Hematopoietic multipotent progenitor cell treated with erythropoietin and hydrocortisone succinate and interleukin-3 and kit ligand, for 8 days (in vitro differentiated cells): ENCODE data around the gene GATD1.

Source experiments
- DNase-seq: peaks from one replicate; pipeline ENCODE4 v3.0.0-alpha.2; 2015

GATD1 gene

DNA sequence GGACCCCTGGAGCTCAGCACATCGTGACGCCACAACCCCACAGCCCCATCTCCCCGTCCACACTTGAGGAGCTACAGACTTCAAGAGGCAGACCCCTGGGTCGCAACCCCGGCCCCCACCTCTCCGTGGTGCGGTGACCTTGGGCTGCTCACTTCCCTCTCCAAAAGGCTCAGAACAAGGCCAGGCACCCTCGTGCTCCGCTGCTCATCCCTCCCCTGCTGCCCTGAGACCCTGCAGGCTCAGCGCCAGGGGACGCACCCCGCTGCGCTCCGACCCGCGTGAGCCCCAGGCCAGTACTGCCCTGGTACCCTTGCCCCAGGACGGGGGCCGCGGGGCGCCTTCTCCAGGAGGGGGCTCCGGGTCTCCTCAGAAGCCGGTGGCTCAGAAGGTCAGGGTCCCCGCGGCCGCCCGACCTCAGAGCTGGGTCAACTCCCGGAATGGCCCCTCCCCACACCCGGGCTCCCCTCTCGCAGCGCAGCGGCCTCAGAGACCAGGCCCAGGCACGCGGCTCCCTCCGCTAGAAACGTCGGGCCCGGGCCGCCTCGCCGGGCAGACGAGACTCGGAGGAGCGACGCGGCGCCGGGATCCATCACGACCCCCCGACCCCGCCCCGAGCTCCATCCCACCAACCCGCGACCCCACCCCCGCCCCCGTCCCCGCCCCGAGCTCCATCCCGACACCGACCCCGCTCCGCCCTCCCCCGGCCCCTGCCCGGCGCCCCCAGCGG, 563 bp downstream of the GATD1 start:
- peak; percentile 29 for DNase-seq

GRCh38 chr11:776263-776560, 1.1 kb downstream of the GATD1 start:
- no peak for DNase-seq

DNA sequence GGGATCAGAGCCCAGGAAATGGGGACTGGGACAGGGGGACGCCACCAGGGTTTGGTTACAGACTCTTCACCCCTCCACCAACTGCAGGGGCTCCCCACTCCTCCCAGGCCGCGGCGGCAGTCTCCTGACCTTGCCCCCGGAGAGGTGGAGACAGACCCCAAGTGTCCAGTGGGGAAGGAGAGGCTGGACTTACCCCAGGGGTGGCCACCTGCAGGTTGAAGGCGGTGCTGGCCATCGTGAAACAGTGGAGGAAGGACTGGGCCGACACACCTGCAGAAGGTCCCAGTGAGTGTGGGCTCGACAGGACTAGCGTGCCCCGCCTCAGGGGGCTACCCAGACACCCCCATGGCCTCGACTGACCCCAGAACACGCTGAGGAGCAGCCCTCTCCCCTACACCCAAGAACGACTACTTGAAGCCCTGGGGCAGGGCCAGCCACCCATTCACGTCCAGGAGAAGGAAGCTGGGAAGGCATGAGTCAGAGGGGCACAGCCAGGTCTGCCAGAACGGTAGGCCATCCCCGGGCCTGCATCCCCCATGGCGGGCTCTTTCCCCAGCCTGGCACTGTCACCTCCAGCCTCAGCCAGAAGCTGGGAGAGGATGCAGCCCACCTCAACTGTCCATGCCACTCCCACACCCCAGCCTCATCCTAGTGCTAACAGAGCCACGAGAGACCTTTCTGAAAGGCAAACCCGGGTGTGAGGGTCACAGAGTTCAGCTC, 2.3 kb downstream of the GATD1 start:
- no peak for DNase-seq

DNA sequence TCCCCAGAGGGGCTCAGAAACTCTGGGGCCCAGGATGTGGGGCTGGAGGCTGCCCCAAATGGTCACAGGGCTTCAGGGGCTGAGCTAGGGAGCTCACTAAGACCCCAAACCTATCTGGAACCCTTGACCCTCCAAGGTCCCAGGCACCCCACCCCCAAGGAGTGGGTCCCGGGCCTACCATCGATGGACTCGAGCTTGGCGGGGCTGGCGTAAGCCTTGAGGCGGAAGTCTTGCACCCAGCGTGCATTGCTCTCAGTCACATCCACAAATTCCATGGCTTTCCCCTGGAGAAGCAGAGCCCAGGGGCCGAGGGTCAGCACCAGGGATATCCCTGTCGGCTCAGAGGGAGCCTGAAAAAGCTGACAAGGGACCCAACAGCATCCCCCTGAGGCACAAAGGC, 3.5 kb downstream of the GATD1 start:
- no peak for DNase-seq

- no peak for DNase-seq
Measured at GRCh38 chr11:773425-773824, 3.9 kb downstream of the GATD1 start.

DNA sequence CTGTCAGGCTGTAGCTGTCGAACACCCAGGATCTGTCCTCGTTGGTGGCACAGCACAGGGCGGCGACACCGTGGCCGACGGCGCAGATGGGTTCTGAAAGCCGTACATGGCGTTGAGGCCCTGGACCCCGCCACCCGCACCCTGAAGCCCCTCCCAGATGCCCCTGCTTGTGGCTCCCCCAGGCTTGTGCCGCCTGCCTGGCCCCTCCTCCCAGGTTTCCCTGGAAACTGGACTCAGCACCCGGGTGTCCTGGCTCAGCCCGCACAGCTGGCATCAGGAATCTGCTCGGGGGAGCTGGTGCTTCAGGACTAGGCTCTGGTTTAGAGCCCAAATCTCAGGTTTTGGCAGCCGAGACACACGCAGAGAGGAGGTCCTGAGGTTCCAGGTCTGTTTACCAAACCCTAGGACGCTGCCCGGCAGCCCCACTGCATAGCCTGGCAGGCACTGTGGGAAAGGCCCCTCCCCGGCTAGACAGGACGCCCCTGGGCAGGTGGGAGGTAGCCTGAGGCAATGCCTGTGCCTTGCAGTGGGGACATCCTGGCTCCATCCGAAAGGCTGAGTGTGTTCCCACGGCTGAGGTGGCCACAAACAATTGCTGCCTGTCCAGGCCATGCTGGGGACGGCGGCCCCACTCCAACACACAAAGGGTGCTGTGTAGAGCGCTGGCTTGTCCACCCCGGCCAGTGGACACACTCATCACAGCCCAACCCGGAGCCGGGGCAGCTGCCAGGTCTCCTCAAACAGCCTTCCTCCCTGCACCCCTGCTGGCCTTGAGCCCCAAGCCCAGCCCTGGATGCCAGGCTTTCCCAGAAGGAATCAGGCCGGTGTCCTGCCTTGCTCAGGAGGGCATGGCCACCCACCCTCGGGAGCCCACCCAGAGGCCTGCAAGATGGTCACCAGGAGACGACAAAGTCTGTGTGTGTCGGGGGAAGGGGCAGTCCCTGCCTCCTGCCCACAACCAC, 4.6 kb downstream of the GATD1 start:
- no peak for DNase-seq

DNA sequence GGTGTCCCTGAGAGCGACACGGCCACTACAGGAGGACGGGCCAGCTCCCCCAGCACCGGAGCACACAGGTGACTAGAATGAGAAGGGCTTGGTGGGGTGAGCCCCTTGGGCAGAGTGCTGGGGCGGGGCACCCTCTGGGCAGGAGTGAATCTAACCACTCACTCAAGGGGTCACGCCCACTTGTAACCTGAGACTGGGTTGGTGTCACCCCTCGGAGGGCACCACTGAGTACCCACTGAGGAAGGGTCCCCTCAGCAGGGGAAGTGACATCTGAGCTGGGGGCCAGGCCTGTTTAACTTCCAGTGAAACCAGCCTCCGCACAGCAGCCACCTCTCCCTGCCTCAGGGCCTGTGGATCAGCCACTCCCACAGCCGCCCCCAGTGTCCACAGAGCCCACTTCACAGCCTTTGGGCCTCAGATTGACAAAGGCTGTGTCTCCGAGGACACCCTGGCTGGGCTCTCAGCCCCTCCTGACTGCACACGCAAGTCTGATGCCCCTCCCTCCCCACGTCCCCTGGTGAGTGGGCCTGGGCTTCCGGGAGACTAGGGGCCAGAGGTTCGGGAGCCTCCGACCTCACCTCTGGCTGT, 5.6 kb downstream of the GATD1 start:
- no peak for DNase-seq

GRCh38 chr11:770642-771616, 6.4 kb downstream of the GATD1 start:
- no peak for DNase-seq

GRCh38 chr11:769887-770641, 7.2 kb downstream of the GATD1 start:
- no peak for DNase-seq

GRCh38 chr11:767238-767637, 10.0 kb downstream of the GATD1 start:
- DNase-seq: no peak

DNA sequence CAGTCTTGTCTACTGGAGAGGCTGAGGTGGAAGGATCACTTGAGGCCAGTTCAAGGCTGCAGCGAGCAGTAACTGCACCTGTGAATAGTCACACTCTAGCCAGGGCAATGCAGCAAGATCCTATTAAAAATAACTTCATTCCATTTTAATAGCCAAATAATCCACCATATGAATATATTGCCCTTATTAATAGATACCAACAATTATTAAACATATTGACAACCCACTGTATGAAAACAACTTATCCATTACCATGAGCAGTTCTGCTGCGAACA, 10.4 kb downstream of the GATD1 start:
- DNase-seq: no peak

DNA sequence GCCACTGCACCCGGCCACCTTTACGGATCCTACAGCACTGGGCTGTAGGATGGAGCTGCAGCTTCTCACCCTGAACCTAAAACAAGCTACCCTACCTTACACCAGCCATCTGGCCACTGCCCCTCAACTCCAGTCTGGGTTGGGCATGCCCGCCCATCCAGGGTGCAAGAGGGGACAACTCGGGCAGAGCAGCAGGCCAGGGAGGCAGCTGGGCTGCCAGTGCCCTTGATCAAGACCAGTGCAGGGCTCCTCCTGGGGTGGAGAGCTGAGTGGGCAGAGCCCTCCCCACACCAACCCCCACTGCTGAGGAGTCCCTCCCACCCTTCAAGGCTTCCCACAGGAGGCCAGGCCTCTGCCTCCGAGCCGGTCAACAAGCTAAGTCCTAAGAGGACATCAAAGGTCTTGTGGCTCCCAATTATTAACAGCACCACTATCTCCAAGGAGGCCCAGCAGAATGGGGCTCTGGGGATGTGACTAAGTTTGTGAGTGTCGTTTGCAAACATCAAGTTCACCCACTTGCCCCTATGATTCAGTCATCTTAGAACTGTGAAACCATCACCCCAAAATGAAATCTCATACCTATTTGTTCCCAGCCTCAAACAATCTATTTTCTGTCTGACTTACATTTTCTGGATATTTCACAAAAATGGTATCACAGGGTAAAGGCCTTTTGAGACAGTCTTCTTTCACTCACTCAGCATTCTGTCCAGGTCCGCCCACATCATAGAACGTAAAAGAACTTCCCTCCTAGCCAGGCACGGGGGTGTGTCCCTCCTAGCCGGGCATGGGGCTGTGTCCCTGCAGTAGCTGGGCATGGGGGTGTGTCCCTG, 11.0 kb downstream of the GATD1 start:
- DNase-seq: no peak

GRCh38 chr11:765802-766091, 11.5 kb downstream of the GATD1 start:
- DNase-seq: no peak

GRCh38 chr11:765025-765801, 12.1 kb downstream of the GATD1 start:
- peak; percentile 74 for DNase-seq

DNA sequence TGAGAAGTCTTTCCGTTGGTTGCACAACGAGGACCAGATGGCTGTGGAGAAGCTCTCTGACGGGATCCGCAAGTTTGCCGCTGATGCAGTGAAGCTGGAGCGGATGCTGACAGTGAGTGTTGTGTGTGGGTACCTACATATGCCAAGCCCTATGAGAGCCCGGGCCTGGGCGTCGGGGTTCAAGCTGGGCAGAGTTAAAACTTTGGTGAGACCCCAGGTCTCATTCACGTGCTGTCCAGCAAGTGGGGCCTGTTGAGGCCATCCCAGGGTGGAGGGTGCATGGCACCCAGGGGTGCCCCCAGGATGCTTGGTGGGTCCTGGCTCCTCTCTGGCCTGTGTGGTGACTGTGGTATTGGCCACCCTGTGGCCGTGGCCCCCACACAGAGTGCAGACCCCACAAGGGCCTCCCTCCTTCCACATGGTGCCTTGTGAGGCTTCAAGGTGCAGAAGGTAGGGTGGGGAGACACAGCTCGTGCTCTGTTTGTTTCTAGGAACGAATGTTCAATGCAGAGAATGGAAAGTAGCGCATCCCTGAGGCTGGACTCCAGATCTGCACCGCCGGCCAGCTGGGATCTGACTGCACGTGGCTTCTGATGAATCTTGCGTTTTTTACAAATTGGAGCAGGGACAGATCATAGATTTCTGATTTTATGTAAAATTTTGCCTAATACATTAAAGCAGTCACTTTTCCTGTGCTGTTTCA, 12.8 kb downstream of the GATD1 start:
- no peak for DNase-seq

DNA sequence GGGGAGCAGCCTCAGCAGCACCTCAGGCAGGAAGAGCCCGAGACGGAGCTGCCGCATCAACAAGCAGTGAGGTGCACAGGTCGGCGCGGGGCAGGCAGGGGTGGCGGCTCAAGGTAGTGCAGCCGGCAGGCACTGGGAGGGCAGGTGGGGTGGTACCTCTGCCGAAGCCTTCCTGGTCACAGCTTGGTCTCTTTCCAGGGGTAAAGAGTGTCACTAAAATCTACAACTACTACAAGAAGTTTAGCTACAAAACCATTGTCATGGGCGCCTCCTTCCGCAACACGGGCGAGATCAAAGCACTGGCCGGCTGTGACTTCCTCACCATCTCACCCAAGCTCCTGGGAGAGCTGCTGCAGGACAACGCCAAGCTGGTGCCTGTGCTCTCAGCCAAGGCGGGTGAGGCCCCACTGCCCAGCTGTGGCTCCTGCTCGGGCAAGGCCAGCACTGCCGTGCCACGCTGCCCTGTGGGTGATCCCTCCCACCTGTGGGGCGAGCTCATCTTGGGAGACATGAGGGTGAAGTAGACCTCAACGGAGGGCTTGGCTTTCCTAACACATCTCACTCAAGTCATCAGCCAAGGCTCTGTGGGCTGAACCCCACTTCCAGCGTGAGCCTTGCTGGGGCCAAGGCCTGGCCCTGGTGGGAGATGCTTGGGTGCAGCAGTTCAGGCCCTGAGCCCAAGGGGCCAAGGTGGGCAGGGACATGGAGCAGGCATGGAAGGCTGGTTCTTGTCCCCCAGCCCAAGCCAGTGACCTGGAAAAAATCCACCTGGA, 13.6 kb downstream of the GATD1 start:
- DNase-seq: no peak

GRCh38 chr11:763073-763463, 14.2 kb downstream of the GATD1 start:
- DNase-seq: no peak

DNA sequence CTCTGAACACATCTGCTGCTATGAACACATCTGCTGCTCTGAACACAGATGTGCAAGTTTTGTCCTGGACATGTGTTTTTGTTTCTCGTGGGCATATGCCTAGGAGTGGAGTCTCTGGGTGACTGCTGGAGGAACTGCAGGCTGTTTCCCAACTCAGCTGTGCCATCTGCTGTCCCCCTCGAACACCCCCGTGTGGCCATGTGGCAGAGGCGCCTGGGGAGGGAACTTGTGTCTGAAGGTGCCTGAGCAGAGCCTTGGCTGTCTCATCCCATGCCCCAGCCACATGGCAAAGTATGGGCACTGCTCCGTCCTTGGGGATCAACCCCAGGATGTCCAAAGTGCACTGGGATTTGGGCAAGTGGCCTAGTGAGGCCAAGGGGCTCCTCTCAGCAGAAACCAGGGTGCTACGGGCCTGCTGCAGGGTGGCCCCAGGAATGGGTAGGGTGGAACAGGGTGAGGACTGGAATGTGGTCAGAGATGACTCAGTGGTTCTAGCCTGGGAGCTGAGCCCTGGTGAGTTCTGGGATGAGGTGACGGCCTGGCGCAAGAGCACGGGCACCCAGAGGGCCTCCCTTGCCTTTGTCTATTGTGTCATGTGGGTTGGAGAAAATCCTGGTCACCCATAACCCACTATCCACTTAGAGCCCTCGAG, 14.7 kb downstream of the GATD1 start:
- peak; percentile 69 for DNase-seq
